ENCODE measurements around the gene VPS26A. TPM values are rescaled to one million over a fixed set of nuclear protein-coding genes. Genes with fewer than 3 reads are reported as not detected.

Gene VPS26A
- total and polyA plus RNA-seq, 2 experiments from 2014 or later = 12.8 to 53.9 TPM

DNA sequence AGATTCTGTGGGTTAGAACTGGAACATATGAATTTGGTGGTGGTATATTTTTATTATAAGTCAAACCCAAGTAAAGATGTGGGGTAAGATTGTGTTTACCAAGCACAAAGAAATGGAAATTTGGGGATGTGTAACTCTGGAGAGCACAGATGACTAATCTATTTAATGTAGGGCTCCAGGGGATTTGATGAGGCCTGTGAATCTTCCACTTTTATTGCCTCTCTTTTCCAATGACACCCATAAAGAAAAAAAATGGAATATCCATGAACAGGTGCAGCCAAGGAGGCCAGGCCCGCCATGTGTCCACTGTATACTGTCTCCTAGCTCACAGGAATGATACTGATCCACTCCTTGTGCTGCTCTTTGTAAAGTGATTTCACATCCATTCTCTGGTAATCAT, 33.3 kb upstream of the VPS26A start:
- no peak for DNase-seq (ENCODE audit: low read depth in 1 of 2, low spot score in 1 of 2)
- Histone ChIP-seq H3K27ac (no peak overlapping the region), H3K4me1 (ENCODE audit: low read depth) (no peaks in the 10 kb centered on the region), H3K9me3 (ENCODE audit: low read depth) (no peaks in the 10 kb centered on the region), H3K27me3 (no peaks in the 10 kb centered on the region), H3K4me3 (no peak overlapping the region), H3K36me3 (no peaks in the 10 kb centered on the region)
- TF ChIP-seq, protein P1, sequence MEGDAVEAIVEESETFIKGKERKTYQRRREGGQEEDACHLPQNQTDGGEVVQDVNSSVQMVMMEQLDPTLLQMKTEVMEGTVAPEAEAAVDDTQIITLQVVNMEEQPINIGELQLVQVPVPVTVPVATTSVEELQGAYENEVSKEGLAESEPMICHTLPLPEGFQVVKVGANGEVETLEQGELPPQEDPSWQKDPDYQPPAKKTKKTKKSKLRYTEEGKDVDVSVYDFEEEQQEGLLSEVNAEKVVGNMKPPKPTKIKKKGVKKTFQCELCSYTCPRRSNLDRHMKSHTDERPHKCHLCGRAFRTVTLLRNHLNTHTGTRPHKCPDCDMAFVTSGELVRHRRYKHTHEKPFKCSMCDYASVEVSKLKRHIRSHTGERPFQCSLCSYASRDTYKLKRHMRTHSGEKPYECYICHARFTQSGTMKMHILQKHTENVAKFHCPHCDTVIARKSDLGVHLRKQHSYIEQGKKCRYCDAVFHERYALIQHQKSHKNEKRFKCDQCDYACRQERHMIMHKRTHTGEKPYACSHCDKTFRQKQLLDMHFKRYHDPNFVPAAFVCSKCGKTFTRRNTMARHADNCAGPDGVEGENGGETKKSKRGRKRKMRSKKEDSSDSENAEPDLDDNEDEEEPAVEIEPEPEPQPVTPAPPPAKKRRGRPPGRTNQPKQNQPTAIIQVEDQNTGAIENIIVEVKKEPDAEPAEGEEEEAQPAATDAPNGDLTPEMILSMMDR (IDR thresholded peaks at IDR 0.05; ENCODE audit: low read depth, low read length) = no peak

DNA sequence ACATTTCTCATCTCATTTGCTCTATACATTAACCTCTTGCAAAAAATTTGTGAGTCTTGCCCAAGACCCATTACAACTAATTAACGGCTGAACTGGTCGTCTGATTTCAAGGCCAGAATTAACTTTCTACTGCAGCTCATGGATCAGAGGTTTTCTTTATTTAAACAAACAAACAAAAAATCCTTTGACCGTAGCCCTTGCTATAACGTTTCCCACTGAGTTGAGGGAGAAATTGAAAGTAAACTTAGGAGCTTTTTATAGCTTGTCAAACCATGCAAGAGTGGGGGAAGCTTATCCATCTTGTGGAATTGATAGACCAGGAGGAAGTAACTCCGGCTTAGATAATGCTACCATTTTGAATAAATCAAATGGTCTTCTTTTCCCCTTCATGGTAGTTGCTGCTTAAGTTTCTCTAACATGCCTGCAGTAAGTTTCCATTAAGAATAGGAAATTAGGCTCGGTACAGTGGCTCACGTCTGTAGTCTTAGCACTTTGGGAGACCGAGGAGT, 32.8 kb upstream of the VPS26A start:
- TF ChIP-seq, protein P1 (IDR thresholded peaks at IDR 0.05; ENCODE audit: low read depth, low read length) = no peak
- no peak overlapping the region for H3K27ac ChIP-seq
- H3K4me1 ChIP-seq (ENCODE audit: low read depth) = no peaks in the 10 kb centered on the region
- no peak overlapping the region for H3K4me3 ChIP-seq
- DNase-seq (ENCODE audit: low read depth in 1 of 2, low spot score in 1 of 2) = no peak
- H3K36me3 ChIP-seq = no peaks in the 10 kb centered on the region
- no peaks in the 10 kb centered on the region for H3K9me3 ChIP-seq (ENCODE audit: low read depth)
- H3K27me3 ChIP-seq = no peaks in the 10 kb centered on the region

GRCh38 chr10:69092959-69093850, 30.8 kb upstream of the VPS26A start:
- H3K9me3 ChIP-seq (ENCODE audit: low read depth) = no peaks in the 10 kb centered on the region
- no peaks in the 10 kb centered on the region for H3K27me3 ChIP-seq
- H3K4me3 ChIP-seq = no peak overlapping the region
- peak; percentile 78 to 91 for DNase-seq (ENCODE audit: low read depth in 1 of 2, low spot score in 1 of 2)
- TF ChIP-seq, protein P1 (IDR thresholded peaks at IDR 0.05; ENCODE audit: low read depth, low read length) = peak; percentile 57
- H3K27ac ChIP-seq = no peak overlapping the region
- no peaks in the 10 kb centered on the region for H3K36me3 ChIP-seq
- no peaks in the 10 kb centered on the region for H3K4me1 ChIP-seq (ENCODE audit: low read depth)

GRCh38 chr10:69093933-69094332, 30.0 kb upstream of the VPS26A start:
- DNase-seq (ENCODE audit: low read depth in 1 of 2, low spot score in 1 of 2) = peak in 1 of 2 donors; percentile 56
- H3K36me3 ChIP-seq = no peaks in the 10 kb centered on the region
- H3K9me3 ChIP-seq (ENCODE audit: low read depth) = no peaks in the 10 kb centered on the region
- no peak overlapping the region for H3K4me3 ChIP-seq
- no peaks in the 10 kb centered on the region for H3K4me1 ChIP-seq (ENCODE audit: low read depth)
- no peak overlapping the region for H3K27ac ChIP-seq
- TF ChIP-seq, protein P1 (IDR thresholded peaks at IDR 0.05; ENCODE audit: low read depth, low read length) = peak; percentile 18
- H3K27me3 ChIP-seq = no peaks in the 10 kb centered on the region

DNA sequence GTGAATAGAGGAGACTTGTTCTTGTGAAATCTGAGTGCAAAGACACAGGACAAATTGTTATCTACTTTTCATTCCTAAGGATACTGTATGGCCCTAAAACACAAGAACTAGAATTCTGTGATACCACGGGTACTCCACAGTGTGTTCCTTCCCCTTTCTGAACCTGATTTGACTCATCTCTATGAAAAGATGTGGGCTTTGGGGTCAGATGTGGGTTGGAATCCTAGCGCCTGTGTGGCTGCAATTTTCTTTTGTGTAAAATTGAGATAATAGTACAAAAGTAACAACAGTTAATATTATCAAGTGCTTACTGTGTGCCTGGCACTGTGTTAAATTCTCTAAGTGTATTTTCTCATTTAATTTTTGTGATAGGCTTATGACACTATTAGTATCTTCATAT, 27.9 kb upstream of the VPS26A start:
- H3K36me3 ChIP-seq = no peaks in the 10 kb centered on the region
- DNase-seq (ENCODE audit: low read depth in 1 of 2, low spot score in 1 of 2) = peak in 1 of 2 donors; percentile 44
- TF ChIP-seq, protein P1 (IDR thresholded peaks at IDR 0.05; ENCODE audit: low read depth, low read length) = no peak
- H3K4me1 ChIP-seq (ENCODE audit: low read depth) = no peaks in the 10 kb centered on the region
- no peak overlapping the region for H3K4me3 ChIP-seq
- no peaks in the 10 kb centered on the region for H3K9me3 ChIP-seq (ENCODE audit: low read depth)
- H3K27me3 ChIP-seq = no peaks in the 10 kb centered on the region
- H3K27ac ChIP-seq = no peak overlapping the region
